Omental fat pad (tissue), 4 donors: ENCODE results near the gene MPHOSPH9. TPM values are rescaled to one million over a fixed set of nuclear protein-coding genes. Genes with fewer than 3 reads are reported as not detected.

Experiments
- ATAC-seq: fragments of 150-250 bp; one replicate; pipeline ENCODE4 v1.9.1; 2016; ENCODE audit warnings: mild to moderate bottlenecking, moderate library complexity; ENCODE audit not compliant: low FRiP score
- DNase-seq: peaks from one replicate; pipeline ENCODE4 v3.0.0-alpha.2; 2019; ENCODE audit warnings: low spot score
- CTCF ChIP-seq, 3 donors: fragments of 450-650 bp; IDR thresholded peaks; one replicate each; pipeline ENCODE4 v1.5.1; 2016 to 2017; ENCODE audit warnings: antibody characterized with exemption in 3 of 3, mild to moderate bottlenecking in 3 of 3, moderate library complexity in 2 of 3
- small RNA-seq: library from RNA; depleted of rRNA; stranded (forward); fragments of <200 nt; gene quantifications from one replicate; pipeline ENCODE3, GENCODE V24; 2016
- total RNA-seq, 4 donors: library from RNA; depleted of rRNA; stranded (reverse); fragments of >200 nt; gene quantifications; one replicate each; pipeline ENCODE4 v1.1.0, GENCODE V29; 2016

MPHOSPH9 gene
- total RNA-seq, 4 donors from 2014 or later: 17.3 to 27.6 (median 23.9) TPM

DNA sequence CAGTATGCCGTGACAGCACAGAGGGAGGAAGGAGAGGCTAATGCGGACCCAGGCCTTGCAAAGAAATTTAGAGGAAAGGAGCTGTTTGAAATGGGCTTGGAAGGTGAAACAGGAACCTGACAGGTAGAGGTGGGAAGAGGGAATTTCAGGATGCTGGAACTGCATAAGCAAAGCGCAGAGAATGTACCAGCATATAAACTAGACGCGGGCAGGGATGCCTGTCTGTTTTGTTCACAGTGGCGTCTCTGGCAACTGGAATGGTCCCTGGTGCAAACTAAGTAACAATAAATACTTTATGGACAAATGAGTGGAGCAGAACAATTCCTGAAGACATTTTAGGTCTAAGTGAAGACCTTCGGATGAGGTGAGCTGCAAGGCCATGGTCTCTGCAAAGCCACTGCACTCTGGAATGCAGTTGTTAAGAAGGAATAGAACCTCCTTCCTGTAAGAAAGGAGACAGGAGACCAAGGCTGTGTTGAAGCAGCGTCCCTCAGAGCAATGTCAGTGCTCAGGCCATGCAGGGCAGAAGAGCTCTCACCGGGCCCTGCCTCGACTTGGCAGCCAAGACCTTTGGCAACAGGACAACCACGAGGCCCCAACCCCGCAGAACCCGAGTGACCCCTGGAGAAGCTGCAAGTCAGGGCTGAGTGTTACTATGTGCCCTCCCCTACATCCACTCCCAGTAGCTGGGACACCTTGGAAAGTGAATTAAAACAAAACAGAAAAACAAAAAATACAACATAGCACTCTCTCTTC is 124.8 kb downstream of the MPHOSPH9 start:
- ATAC-seq: no peak
- DNase-seq: no peak
- no peak for TF ChIP-seq CTCF (IDR thresholded peaks at IDR 0.05)

DNA sequence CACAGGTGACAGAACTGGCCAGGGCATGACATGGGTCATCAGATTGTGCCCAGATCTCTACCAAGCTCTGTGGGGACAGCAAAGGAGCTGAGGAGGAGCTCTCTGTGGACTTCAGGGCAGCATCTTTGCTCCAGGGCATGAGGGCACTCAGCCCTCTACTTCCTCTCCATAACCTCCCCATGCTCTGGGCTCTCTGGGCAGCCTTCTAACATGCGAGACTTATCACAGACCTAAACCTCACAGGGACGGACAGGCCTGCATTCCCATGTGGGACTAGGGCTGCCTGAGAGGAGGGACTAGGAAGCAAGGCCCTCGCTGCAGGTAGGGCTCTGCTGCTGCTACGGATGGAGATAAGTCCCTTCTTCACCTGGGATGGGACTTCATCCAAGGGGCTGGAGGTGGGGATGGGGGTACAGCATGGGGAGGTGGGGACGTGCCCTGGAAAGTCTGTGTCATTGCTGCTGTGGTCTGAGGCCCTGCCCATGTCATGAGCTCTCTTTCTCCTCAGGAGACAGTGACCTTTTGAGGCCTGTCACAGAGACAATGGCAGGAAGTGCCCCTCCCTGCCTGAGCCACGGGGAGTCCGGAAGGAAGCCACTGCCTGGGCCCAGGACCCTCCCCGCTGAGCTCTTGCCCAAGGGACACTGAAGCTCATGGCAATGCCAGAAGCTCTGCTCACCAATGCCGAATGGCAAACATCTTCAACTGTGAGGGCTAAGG is 126.1 kb downstream of the MPHOSPH9 start:
- no peak for TF ChIP-seq CTCF (IDR thresholded peaks at IDR 0.05)
- no peak for DNase-seq
- ATAC-seq: no peak

GRCh38 chr12:123105211-123105826 is 127.6 kb downstream of the MPHOSPH9 start:
- no peak for TF ChIP-seq CTCF (IDR thresholded peaks at IDR 0.05)
- no peak for DNase-seq
- ATAC-seq: peak; percentile 34

DNA sequence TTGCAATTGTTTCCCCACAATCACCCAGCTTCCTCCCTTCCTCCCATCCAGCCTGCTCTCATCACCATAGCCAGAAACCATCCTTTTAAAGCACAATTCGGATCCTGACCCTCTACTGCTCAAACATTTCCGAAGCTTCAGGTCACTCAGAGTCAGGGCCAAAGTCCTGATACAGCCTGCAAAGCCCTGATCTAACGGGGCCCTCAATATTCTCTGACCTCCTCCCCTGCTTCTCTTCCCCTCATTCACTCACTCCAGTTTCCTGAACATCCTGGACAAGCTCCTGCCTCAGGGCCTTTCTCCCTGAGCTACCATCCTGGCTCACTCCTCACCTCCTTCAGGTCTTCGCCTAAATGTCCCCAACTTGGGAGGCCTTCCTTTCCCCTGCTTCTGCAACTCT is 128.1 kb downstream of the MPHOSPH9 start:
- TF ChIP-seq CTCF (IDR thresholded peaks at IDR 0.05): no peak
- ATAC-seq: no peak
- DNase-seq: no peak

Small RNAs within 50 kb of the gene (small RNA-seq; reads per million reads assigned to genes)
- 0.39 reads per million for gene RNA5SP375

Other genes with a start within 250 kb of the MPHOSPH9 start
- gene PITPNM2, start 82.1 kb downstream of the MPHOSPH9 start, total RNA-seq: 10 to 100 TPM in 3 of 4 donors, 1 to 10 TPM in 1; 2.8 to 19.5 (median 14.2) TPM
- 10 to 100 TPM in 1 of 4 donors, 1 to 10 TPM in 3; 4.8 to 11.7 (median 8.4) TPM for gene MTRFR, start 295 bp upstream of the MPHOSPH9 start, total RNA-seq
- gene CDK2AP1, start 38.7 kb upstream of the MPHOSPH9 start, total RNA-seq: 100 to 1,000 TPM in 3 of 4 donors, 10 to 100 TPM in 1; 78.7 to 124 (median 104) TPM
- 10 to 100 TPM; 18.6 to 26.4 (median 20.6) TPM for gene SBNO1, start 131.7 kb upstream of the MPHOSPH9 start, total RNA-seq
- 10 to 100 TPM; 25.5 to 39.9 (median 26.5) TPM for gene KMT5A, start 151.0 kb upstream of the MPHOSPH9 start, total RNA-seq
- 10 to 100 TPM in 2 of 4 donors, 1 to 10 TPM in 2; 8.9 to 12.7 (median 10.1) TPM for gene RILPL2, start 203.5 kb upstream of the MPHOSPH9 start, total RNA-seq
- 10 to 100 TPM; 14.7 to 38.1 (median 21.0) TPM for gene SNRNP35, start 225.0 kb upstream of the MPHOSPH9 start, total RNA-seq